ENCODE data around the gene CWC25. TPM values are rescaled to one million over a fixed set of nuclear protein-coding genes. Genes with fewer than 3 reads are reported as not detected.

CWC25 gene
- polyA plus RNA-seq, 1 of the 3 experiments (the other 2 are of a cell fraction): 15.6 TPM

DNA sequence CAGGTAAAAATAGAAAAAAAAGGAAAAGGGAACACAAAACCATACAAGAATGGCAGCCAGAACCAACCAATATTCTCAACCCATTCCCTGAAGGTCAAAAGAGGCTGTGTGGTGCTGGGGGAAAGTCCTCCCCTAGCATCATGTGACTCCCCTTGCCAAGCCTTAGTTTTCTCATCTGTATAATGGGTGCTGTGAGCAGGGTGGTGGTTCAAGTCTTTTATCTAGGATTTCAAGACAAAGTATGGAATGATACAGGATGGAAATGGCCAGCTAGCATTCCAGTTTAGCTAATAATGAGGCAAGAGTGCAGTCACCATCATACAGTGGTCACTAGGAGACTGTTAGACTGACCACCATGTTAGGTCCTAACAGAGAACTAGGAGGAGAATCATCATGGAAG, 51.9 kb downstream of the CWC25 start:
- no peak overlapping the region for H2AFZ ChIP-seq (ENCODE audit: low read depth)
- no peak overlapping the region for H3K4me2 ChIP-seq
- TF ChIP-seq, protein P1, sequence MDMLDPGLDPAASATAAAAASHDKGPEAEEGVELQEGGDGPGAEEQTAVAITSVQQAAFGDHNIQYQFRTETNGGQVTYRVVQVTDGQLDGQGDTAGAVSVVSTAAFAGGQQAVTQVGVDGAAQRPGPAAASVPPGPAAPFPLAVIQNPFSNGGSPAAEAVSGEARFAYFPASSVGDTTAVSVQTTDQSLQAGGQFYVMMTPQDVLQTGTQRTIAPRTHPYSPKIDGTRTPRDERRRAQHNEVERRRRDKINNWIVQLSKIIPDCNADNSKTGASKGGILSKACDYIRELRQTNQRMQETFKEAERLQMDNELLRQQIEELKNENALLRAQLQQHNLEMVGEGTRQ (IDR thresholded peaks at IDR 0.05; ENCODE audit: borderline replicate concordance, low read depth, low read length): no peak
- TF ChIP-seq PBX3 (IDR thresholded peaks at IDR 0.05): no peak
- TF ChIP-seq, protein P2, sequence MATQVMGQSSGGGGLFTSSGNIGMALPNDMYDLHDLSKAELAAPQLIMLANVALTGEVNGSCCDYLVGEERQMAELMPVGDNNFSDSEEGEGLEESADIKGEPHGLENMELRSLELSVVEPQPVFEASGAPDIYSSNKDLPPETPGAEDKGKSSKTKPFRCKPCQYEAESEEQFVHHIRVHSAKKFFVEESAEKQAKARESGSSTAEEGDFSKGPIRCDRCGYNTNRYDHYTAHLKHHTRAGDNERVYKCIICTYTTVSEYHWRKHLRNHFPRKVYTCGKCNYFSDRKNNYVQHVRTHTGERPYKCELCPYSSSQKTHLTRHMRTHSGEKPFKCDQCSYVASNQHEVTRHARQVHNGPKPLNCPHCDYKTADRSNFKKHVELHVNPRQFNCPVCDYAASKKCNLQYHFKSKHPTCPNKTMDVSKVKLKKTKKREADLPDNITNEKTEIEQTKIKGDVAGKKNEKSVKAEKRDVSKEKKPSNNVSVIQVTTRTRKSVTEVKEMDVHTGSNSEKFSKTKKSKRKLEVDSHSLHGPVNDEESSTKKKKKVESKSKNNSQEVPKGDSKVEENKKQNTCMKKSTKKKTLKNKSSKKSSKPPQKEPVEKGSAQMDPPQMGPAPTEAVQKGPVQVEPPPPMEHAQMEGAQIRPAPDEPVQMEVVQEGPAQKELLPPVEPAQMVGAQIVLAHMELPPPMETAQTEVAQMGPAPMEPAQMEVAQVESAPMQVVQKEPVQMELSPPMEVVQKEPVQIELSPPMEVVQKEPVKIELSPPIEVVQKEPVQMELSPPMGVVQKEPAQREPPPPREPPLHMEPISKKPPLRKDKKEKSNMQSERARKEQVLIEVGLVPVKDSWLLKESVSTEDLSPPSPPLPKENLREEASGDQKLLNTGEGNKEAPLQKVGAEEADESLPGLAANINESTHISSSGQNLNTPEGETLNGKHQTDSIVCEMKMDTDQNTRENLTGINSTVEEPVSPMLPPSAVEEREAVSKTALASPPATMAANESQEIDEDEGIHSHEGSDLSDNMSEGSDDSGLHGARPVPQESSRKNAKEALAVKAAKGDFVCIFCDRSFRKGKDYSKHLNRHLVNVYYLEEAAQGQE (IDR thresholded peaks at IDR 0.05; ENCODE audit: low read depth, low read length): no peak
- H3K9me2 ChIP-seq: no peaks in the 10 kb centered on the region
- peaks cover 0 to under 1% of the 10 kb centered on the region in 2 experiments; a peak in 2 of 4 replicates for H3K4me1 ChIP-seq (ENCODE audit: control insufficient read depth in 1 of 2, insufficient read depth in 2 of 2, low read depth in 1 of 2, low read length in 1 of 2)
- H3K9ac ChIP-seq: no peak overlapping the region
- H3K27ac ChIP-seq (ENCODE audit: low read depth in 2 of 2, low read length in 1 of 2): no peak overlapping the region
- peaks cover 4% of the 10 kb centered on the region for H3F3A ChIP-seq (replicated peaks; ENCODE audit: insufficient read depth)
- H3K4me3 ChIP-seq (ENCODE audit: low read depth in 2 of 2, low read length in 1 of 2): no peak overlapping the region
- no peaks in the 10 kb centered on the region for H4K20me1 ChIP-seq (ENCODE audit: insufficient read depth)
- no peak for DNase-seq
- H3K9me3 ChIP-seq: no peaks in the 10 kb centered on the region
- H3K36me3 ChIP-seq (replicated peaks in 1 of 2; ENCODE audit: control insufficient read depth in 1 of 2, insufficient read depth in 2 of 2, low read length in 1 of 2): peaks cover 66 to 72% of the 10 kb centered on the region in 2 experiments
- no peaks in the 10 kb centered on the region for H3K79me2 ChIP-seq (ENCODE audit: insufficient read depth)
- ChIA-PET CTCF (interaction anchor here (1.2 kb wide), 1 partner anchor 10 kb away, joined by 3 read pairs; no protein-coding TSS in a partner anchor), POLR2A (no interaction called here)
- H3K27me3 ChIP-seq (ENCODE audit: insufficient read depth): no peaks in the 10 kb centered on the region

DNA sequence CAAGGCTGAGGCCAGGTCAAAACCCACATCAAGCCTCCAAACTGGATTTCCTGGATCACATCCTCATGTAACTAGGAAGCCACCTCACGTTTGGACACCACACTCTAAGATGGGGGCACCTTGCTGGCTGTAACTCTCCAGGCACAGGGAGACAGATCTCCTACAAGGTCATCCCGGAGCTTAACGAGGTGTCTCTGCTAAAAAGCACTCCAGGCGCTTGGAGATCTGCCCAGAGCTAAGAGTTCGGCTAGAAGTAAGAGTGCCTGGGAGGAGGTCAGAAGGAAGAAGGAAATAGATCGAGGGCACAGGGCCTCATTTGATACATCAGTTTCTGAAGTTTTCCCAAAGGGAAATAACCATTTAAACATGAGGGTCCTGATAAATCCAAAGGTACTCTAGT, 56.7 kb downstream of the CWC25 start:
- peaks cover 71 to 86% of the 10 kb centered on the region in 2 experiments for H3K36me3 ChIP-seq (replicated peaks in 1 of 2; ENCODE audit: control insufficient read depth in 1 of 2, insufficient read depth in 2 of 2, low read length in 1 of 2)
- H3K9ac ChIP-seq: no peak overlapping the region
- no peaks in the 10 kb centered on the region for H3K79me2 ChIP-seq (ENCODE audit: insufficient read depth)
- no peak overlapping the region for H3K4me3 ChIP-seq (ENCODE audit: low read depth in 2 of 2, low read length in 1 of 2)
- no peaks in the 10 kb centered on the region; a peak in 1 of 4 replicates for H3K4me1 ChIP-seq (ENCODE audit: control insufficient read depth in 1 of 2, insufficient read depth in 2 of 2, low read depth in 1 of 2, low read length in 1 of 2)
- WGBS (ENCODE audit: low lambda C conversion rate): 70% methylated on average over 5 of the region's 6 CpGs
- no peaks in the 10 kb centered on the region for H3K27me3 ChIP-seq (ENCODE audit: insufficient read depth)
- H2AFZ ChIP-seq (ENCODE audit: low read depth): no peak overlapping the region
- H3K4me2 ChIP-seq: no peak overlapping the region
- ChIA-PET POLR2A (no interaction called here), CTCF (interaction anchor here (1.4 kb wide), 1 partner anchor 34 kb away, joined by 4 read pairs; no protein-coding TSS in a partner anchor)
- H3F3A ChIP-seq (replicated peaks; ENCODE audit: insufficient read depth): peaks cover 25% of the 10 kb centered on the region
- H3K27ac ChIP-seq (ENCODE audit: low read depth in 2 of 2, low read length in 1 of 2): no peak overlapping the region; a peak in 1 of 4 replicates
- H3K9me2 ChIP-seq: no peaks in the 10 kb centered on the region
- H4K20me1 ChIP-seq (ENCODE audit: insufficient read depth): peaks cover 8% of the 10 kb centered on the region; the same call in 1 of the 2 replicates
- H3K9me3 ChIP-seq: no peaks in the 10 kb centered on the region
- TF ChIP-seq CHD2 (IDR thresholded peaks at IDR 0.05; ENCODE audit: low read length, partially characterized antibody) (no peak), PBX3 (IDR thresholded peaks at IDR 0.05) (no peak), RFX5 (IDR thresholded peaks at IDR 0.05; ENCODE audit: low read length) (no peak), POLR2AphosphoS5 (IDR thresholded peaks at IDR 0.05; ENCODE audit: low read depth, low read length) (no peak)
- DNase-seq: no peak

All from SK-N-SH (cell line).